Keratinocyte (primary cell): ENCODE measurements around the gene GSS. TPM values are rescaled to one million over a fixed set of nuclear protein-coding genes. Genes with fewer than 3 reads are reported as not detected.

Source experiments
- DNase-seq: peaks from one replicate; pipeline ENCODE4 v3.0.0-alpha.2; 2011; ENCODE audit warnings: low read depth, missing footprints, low spot score
- FAIRE-seq: peaks from 2 replicates; lab custom pipeline; 2011; peaks lifted over from hg19 to GRCh38; lab: Jason Lieb, UNC
- H2AFZ ChIP-seq: 2 replicates; pipeline ENCODE4 v1.6.0; 2012; ENCODE audit warnings: low read length, control low read depth, inconsistent platforms; ENCODE audit not compliant: control insufficient read depth
- H3K27ac ChIP-seq: 2 replicates; pipeline ENCODE4 v1.5.1; 2011; ENCODE audit warnings: low read length; ENCODE audit not compliant: control insufficient read depth, insufficient read depth
- H3K27me3 ChIP-seq: 3 replicates; pipeline ENCODE4 v1.6.0; 2011; ENCODE audit warnings: low read length; ENCODE audit not compliant: control insufficient read depth, insufficient read depth; ENCODE audit errors: extremely low read depth
- H3K36me3 ChIP-seq, 2 experiments: 2 replicates in 1 of 2; 3 replicates in 1 of 2; pipeline ENCODE4 v1.5.1; 2011; ENCODE audit warnings: low read length in 2 of 2, mild to moderate bottlenecking in 1 of 2; ENCODE audit not compliant: control insufficient read depth in 2 of 2, insufficient read depth in 2 of 2; ENCODE audit errors: extremely low read depth in 1 of 2
- H3K4me1 ChIP-seq: 3 replicates; pipeline ENCODE4 v1.5.1; 2011; ENCODE audit warnings: low read length; ENCODE audit not compliant: control insufficient read depth, insufficient read depth; ENCODE audit errors: extremely low read depth
- H3K4me2 ChIP-seq: 3 replicates; pipeline ENCODE4 v1.6.0; 2011; ENCODE audit warnings: low read depth, low read length; ENCODE audit not compliant: control insufficient read depth, insufficient read depth; ENCODE audit errors: extremely low read depth
- H3K4me3 ChIP-seq, 3 experiments: fragments of 200-600 bp in 1 of 3; sonication (generic) in 1 of 3; 2 replicates in 2 of 3; 3 replicates in 1 of 3; pipeline ENCODE4 v1.5.1; 2011 to 2016; ENCODE audit warnings: low read length in 3 of 3, mild to moderate bottlenecking in 3 of 3, control low read depth in 2 of 3, inconsistent platforms in 1 of 3, low read depth in 1 of 3, mixed read lengths in 1 of 3, mixed run types in 1 of 3, moderate library complexity in 1 of 3; ENCODE audit not compliant: control insufficient read depth in 2 of 3, insufficient read depth in 2 of 3; ENCODE audit errors: extremely low read depth in 1 of 3
- H3K79me2 ChIP-seq: 2 replicates; pipeline ENCODE4 v1.6.0; 2012; ENCODE audit warnings: low read length; ENCODE audit not compliant: control insufficient read depth, insufficient read depth
- H3K9ac ChIP-seq: 3 replicates; pipeline ENCODE4 v1.6.0; 2011; ENCODE audit warnings: low read length; ENCODE audit not compliant: control insufficient read depth, insufficient read depth; ENCODE audit errors: extremely low read depth
- H3K9me1 ChIP-seq: 3 replicates; pipeline ENCODE4 v1.6.0; 2011; ENCODE audit warnings: low read length; ENCODE audit not compliant: control insufficient read depth, insufficient read depth; ENCODE audit errors: extremely low read depth
- H3K9me3 ChIP-seq: 2 replicates; pipeline ENCODE4 v1.5.1; 2012; ENCODE audit warnings: low read depth, low read length; ENCODE audit not compliant: control insufficient read depth
- H4K20me1 ChIP-seq: 3 replicates; pipeline ENCODE4 v1.6.0; 2011; ENCODE audit warnings: low read length; ENCODE audit not compliant: control insufficient read depth, insufficient read depth; ENCODE audit errors: extremely low read depth
- CTCF ChIP-seq, 3 experiments: IDR thresholded peaks in 1 of 3; conservative IDR thresholded peaks in 1 of 3; optimal IDR thresholded peaks in 1 of 3; 2 replicates in 2 of 3; 3 replicates in 1 of 3; pipeline versions ENCODE3 to v1.5.1; 2011; ENCODE audit warnings: low read length in 3 of 3, mild to moderate bottlenecking in 3 of 3, moderate library complexity in 2 of 3, control low read depth in 1 of 3, inconsistent platforms in 1 of 3; ENCODE audit not compliant: insufficient read depth in 2 of 3; ENCODE audit errors: extremely low read depth in 1 of 3
- EZH2 ChIP-seq: IDR thresholded peaks from one replicate; pipeline ENCODE4 v1.6.1; 2012; ENCODE audit warnings: inconsistent platforms, mild to moderate bottlenecking, low read length, moderate library complexity
- dilution Hi-C: fragments of 300-500 bp; cut with MboI; formaldehyde crosslinking; loops from one replicate; pipeline ENCODE4 v1.7.0; 2020; ENCODE audit warnings: low sequenced_read_pairs; ENCODE audit not compliant: extremely low pct_ligation_motif_present
- polyA plus RNA-seq, 5 experiments: library from polyadenylated mRNA; depleted of rRNA in 3 of 5; stranded (reverse) in 3 of 5; stranded (forward) in 1 of 5; unstranded in 1 of 5; fragments of >200 nt; gene quantifications; 1 replicate in 1 of 5; 2 replicates in 3 of 5; 3 replicates in 1 of 5; pipeline versions ENCODE4 v1.2.1 to v1.2.3, GENCODE V29; 2011 to 2012; ENCODE audit warnings: missing spikeins in 2 of 5, low read depth in 1 of 5, low replicate concordance in 1 of 5

The GSS gene
- polyA plus RNA-seq, 1 donor (not counting 4 experiments of a cell fraction or from before 2014, with no cell fraction given), result 101 TPM

DNA sequence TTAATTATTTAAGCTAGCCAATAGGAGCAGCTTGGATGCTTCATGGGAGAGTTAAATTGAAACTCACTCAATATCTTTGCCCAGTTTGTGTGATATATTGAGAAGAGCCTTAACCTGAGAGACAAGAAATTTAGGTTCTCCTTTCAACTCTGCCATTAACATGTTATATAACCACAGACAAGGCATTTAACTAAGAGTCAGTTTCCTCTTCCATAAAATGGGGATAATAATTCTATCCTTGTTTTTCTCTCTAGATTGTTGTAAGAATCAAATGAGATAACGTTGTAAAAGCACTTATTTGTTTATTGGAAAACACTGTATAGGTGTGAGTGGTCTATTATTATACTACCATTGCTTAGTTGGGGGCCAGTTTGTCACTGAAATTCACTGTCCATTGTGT lies 71.3 kb downstream of the GSS start:
- no peak overlapping the region for H3K27ac ChIP-seq
- no peak overlapping the region for H2AFZ ChIP-seq
- FAIRE-seq (no peak), DNase-seq (no peak)
- H3K4me2 ChIP-seq, result no peak overlapping the region
- dilution Hi-C loops, result no loop called here
- TF ChIP-seq CTCF (optimal IDR thresholded peaks at IDR 0.05 in 1 of 3, IDR thresholded peaks at IDR 0.05 in 1 of 3, conservative IDR thresholded peaks at IDR 0.05 in 1 of 3; ENCODE audit: extremely low read depth in 1 of 3, insufficient read depth in 2 of 3, low read length in 3 of 3) (no peak), EZH2 (no peak)
- no peaks in the 10 kb centered on the region for H3K27me3 ChIP-seq
- no peaks in the 10 kb centered on the region for H3K9me1 ChIP-seq
- no peaks in the 10 kb centered on the region for H3K4me1 ChIP-seq
- H3K79me2 ChIP-seq, result peaks cover 13% of the 10 kb centered on the region
- H4K20me1 ChIP-seq, result no peaks in the 10 kb centered on the region
- no peaks in the 10 kb centered on the region for H3K9me3 ChIP-seq
- no peak overlapping the region for H3K4me3 ChIP-seq
- H3K36me3 ChIP-seq, result peaks cover 17 to 18% of the 10 kb centered on the region in 2 experiments
- H3K9ac ChIP-seq, result no peak overlapping the region

GRCh38 chr20:34883809-34884208 lies 71.8 kb downstream of the GSS start:
- Histone ChIP-seq H3K4me3 (no peak overlapping the region), H4K20me1 (no peaks in the 10 kb centered on the region), H3K36me3 (peaks cover 18 to 20% of the 10 kb centered on the region in 2 experiments), H3K27ac (no peak overlapping the region), H3K27me3 (no peaks in the 10 kb centered on the region), H2AFZ (no peak overlapping the region), H3K9me3 (no peaks in the 10 kb centered on the region), H3K4me2 (no peak overlapping the region), H3K79me2 (peaks cover 16% of the 10 kb centered on the region), H3K9me1 (no peaks in the 10 kb centered on the region), H3K4me1 (no peaks in the 10 kb centered on the region), H3K9ac (no peak overlapping the region)
- dilution Hi-C loops, result no loop called here
- TF ChIP-seq EZH2, result no peak
- no peak for TF ChIP-seq CTCF (optimal IDR thresholded peaks at IDR 0.05 in 1 of 3, IDR thresholded peaks at IDR 0.05 in 1 of 3, conservative IDR thresholded peaks at IDR 0.05 in 1 of 3; ENCODE audit: extremely low read depth in 1 of 3, insufficient read depth in 2 of 3, low read length in 3 of 3)
- DNase-seq (no peak), FAIRE-seq (no peak)
